ENCODE results near the gene DBX2. TPM values are rescaled to one million over a fixed set of nuclear protein-coding genes. Genes with fewer than 3 reads are reported as not detected.
"Not testable (repeated sequence)": the region's sequence is repeated elsewhere in the genome, so short reads cannot be mapped to it uniquely, and the experiment has no call there.

Gene DBX2
- total RNA-seq, 1 donor from 2014 or later: not detected

DNA sequence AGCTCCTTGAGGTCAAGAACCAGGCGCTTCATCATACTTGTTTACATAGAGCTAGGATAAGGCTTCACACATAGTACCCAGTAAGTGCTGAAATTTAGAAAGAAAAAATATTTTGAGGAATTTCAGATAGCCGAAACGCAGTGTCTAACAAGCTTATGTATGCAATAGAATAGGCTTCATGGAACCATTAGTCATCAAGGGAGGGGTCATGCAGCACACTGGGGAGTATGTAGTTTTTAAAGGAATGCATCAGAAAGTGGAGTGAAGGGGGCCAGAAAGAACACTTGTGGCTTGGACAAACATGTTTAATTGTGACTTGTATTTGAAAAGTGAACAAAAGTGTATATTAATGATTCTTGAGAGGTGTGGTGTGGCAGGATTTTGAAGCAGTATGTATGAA is 38.1 kb downstream of the DBX2 start:
- DNase-seq (ENCODE audit: extremely low read depth, low read depth, low spot score): no peak

DNA sequence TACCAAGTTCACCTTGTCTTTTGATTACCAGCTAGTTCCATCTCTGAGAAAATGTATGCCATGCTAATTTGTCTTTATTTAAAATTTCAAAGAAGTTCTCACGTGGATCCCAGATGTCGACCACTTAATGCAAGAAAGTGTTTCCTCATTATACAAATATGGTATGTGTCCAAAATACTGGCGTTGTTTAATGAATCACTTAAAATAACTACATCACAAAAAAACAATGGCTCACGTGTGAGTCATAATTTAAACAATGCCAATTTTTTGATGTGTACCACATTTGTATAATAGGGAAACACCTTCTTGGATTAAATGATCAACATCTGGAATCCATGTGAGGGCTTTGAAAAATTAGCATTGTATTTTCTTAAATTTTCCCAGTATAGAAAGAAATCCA is 40.8 kb downstream of the DBX2 start:
- DNase-seq (ENCODE audit: extremely low read depth, low read depth, low spot score): no peak

DNA sequence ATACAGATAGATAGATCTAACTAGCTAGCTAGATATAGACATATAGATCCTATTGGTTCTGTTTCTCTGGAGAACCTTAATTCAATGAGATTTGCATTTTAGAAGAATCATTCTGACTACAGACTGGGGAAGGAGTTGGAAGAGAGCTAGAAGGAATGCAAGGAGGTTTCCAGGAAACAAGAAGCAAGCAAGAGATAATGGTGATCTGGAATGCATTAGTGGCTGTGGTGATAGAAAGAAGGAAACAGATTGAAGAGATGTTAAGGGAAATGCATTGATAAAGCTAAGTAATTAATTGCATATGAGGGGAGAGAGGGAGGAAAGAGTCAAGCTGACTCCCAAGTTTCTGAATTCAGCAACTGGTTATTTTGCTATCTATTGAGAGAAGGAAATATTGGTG is 42.7 kb downstream of the DBX2 start:
- no peak for DNase-seq (ENCODE audit: extremely low read depth, low read depth, low spot score)

DNA sequence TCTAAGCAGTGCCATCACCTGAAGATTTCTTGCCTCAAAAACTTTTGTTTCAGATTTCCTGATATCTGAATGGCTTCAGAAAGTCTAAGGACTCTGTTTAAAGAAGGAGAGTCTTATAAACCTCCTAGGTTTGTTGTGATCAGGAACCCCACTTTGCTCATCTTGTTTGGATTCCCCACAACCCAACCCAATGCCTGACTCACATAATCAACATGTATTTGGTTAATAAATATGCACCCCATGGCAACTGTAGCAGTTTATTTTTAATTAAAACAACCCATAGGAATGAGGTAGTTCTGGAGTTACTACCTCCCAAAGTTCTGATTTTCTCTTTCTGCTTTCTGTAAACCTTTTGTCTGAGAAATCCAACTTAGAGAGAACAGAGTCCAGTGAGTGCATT is 51.5 kb downstream of the DBX2 start:
- no peak for DNase-seq (ENCODE audit: extremely low read depth, low read depth, low spot score)

DNA sequence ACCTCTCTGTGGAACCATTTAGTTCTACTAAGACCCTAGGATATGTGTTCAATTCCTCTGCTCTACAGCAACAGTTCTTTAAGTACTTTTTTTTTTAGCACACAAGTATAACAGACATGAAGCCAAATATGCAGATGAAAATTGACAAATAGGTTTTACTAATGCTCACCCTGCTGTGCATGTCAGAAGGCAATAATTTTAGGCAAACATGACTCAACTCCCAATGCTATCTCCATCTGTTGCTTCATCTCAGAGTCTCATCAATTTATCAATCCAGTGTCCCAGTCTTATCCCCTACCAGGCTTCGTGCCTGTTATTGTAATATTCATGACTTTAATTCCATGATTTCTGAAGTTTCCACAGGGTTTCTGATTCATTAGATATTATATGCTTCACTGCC is 57.7 kb downstream of the DBX2 start:
- DNase-seq (ENCODE audit: extremely low read depth, low read depth, low spot score): no peak

DNA sequence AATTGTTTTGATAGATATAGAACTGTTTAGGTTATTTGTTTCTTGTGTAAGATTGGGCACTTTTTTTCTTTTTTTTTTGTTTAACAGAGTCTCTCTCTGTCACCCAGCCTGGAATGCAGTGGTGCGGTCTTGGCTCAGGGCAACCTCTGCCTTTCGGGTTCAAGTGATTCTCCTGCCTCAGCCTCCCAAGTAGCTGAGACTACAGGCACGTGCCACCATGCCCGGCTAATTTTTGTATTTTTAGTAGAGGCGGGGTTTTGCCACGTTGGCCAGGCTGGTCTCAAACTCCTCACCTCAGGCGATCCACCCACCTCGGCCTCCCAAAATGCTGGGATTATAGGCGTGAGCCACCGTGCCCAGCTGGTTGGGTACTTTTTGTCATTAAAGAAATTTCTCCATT is 66.0 kb downstream of the DBX2 start:
- DNase-seq (ENCODE audit: extremely low read depth, low read depth, low spot score): not testable (repeated sequence)

DNA sequence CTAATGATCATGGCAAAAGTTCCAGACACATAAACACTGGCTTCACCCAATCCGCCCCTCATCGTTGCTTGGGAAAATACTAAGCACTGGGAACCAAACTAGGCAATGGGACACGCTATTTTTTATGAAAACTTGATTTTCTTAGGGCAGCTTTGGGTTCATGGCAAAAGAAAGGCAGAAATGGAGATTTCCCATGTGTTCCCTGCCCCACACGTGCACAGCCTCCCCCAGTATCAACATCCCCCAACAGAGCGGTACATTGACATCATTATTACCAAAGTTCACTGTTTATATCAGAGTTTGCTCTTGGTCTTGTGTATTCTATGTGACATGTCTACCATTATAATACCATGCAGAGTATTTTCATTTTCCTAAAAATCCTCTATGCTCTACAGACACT is 71.0 kb downstream of the DBX2 start:
- DNase-seq (ENCODE audit: extremely low read depth, low read depth, low spot score): no peak

DNA sequence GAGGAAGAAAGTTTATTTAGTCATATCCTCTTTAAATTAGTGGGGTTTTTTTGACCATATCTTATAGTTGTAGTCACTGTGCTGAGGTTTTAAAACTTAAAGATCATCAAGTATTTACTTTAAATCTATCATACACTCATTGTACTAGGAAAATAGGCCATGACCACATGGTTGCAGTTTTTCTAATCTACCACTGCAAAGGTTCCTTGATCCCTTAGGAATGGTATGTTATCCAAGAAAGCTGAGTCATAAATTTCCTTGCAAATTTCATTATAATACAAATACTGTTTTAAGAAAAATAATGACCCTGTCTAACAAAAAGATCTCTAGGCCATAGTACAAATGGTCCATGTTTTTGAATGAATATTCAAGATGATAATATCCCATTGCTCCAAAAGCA is 74.7 kb downstream of the DBX2 start:
- no peak for DNase-seq (ENCODE audit: extremely low read depth, low read depth, low spot score)

DNA sequence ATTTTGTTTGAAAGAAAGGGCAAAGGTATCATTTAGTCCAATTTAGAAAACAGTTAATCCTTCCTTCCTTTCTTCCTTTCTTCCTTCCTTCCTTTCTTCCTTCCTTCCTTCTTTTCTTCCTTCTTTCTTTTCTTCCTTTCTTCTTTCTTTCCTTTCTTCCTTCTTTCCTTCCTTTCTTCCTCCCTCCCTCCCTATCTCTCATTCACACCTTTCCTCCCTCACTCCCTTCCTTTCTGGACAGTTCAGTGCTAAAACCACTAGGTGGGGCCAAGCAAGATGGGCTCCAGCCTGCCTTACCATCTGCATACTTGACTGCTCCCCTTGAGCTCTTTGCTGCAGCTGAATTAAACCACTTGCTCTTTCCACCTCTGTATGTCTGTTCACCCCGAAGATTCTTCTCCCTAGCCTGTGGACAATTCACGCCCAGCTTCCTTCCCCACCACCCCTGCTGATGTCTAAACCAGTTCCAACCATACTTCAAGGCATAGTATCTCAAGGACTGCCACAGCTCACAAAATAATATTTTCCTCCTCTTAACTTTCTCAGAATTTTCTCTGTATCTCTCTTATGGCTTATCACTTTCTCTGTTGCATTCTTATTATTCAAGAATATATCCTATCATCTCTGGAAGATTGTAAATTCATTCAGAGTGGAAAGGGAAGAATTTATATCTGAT is 78.0 kb downstream of the DBX2 start:
- no peak for DNase-seq (ENCODE audit: extremely low read depth, low read depth, low spot score)

DNA sequence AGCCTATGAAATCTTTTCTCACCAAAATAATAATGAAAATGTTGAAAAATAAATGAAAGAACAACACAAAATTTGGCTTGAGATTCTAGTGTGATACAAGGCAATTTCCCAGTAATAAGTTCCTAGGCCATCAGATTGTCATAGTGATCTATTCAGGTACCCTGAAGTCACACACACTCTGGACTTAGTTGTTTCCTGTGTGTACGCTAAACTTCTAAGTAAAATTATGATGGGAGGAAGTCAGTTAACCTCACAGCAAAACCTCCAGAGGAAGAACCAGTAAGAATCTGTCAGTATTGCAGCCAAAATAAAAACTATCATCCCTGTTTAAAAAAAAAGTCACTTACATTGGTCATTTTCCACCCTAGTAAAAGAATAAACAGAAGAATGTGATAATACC is 81.9 kb downstream of the DBX2 start:
- DNase-seq (ENCODE audit: extremely low read depth, low read depth, low spot score): no peak

Other genes starting within 250 kb of the DBX2 start
- 0.35 TPM in 1 of 2 replicates, not detected in the other for gene NELL2, start 174.8 kb downstream of the DBX2 start, total RNA-seq
- gene ANO6, start 165.0 kb upstream of the DBX2 start, total RNA-seq: 78.2 and 96.6 TPM in 2 replicates

All from glomerular endothelial cell (primary cell).